Stomach (tissue), 4 donors: ENCODE data around the gene CTU1.

Source experiments
- CTCF ChIP-seq, 7 experiments: fragments of 450-650 bp in 4 of 7; fragments of 200-600 bp in 3 of 7; sonication (generic) in 3 of 7; IDR thresholded peaks; one replicate each; pipeline ENCODE4 v1.5.1; 2016 to 2019; ENCODE audit warnings: antibody characterized with exemption in 7 of 7, control low read depth in 2 of 7, mild to moderate bottlenecking in 1 of 7
- EP300 ChIP-seq: sonication (generic); formaldehyde crosslinking; IDR thresholded peaks from one replicate; pipeline ENCODE4 v1.6.1; 2017; ENCODE audit warnings: antibody characterized with exemption
- POLR2A ChIP-seq, 4 donors: fragments of 450-650 bp; IDR thresholded peaks; one replicate each; pipeline ENCODE4 v1.6.1; 2016; ENCODE audit warnings: antibody characterized with exemption in 4 of 4, control low read depth in 2 of 4, mild to moderate bottlenecking in 1 of 4, moderate library complexity in 1 of 4
- POLR2AphosphoS5 ChIP-seq, 3 donors: sonication (generic); formaldehyde crosslinking; IDR thresholded peaks; one replicate each; pipeline ENCODE4 v1.6.1; 2016; ENCODE audit warnings: antibody characterized with exemption in 3 of 3

DNA sequence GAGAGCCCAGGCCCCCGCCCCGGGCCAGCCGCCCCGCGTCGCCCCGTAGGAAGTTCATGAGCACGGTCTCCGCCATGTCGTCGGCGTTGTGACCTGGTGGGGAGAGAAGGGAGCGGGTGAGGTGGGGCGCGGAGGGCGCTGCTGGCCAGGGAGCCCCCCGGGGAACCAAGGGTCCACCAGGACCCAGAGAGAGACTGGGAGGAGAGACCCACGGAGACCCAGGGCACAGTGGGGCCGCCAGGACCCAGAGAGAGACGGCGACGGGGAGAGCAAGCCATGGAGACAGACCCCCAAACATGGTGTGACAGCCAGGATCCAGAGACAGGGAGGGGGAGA lies 9.2 kb downstream of the CTU1 start:
- TF ChIP-seq CTCF (IDR thresholded peaks at IDR 0.05), result no peak
- TF ChIP-seq POLR2AphosphoS5 (IDR thresholded peaks at IDR 0.05), result no peak
- TF ChIP-seq EP300, result no peak
- no peak for TF ChIP-seq POLR2A (IDR thresholded peaks at IDR 0.05)
